HG03565 (cell line): ENCODE measurements around the gene SEL1L3.

Source experiments
- ATAC-seq: cut with Tn5 transposase; IDR thresholded peaks from one replicate; pipeline ENCODE4 v1.9.1; 2021; ENCODE audit warnings: mild to moderate bottlenecking, moderate library complexity; ENCODE audit not compliant: unreplicated experiment

The SEL1L3 gene

GRCh38 chr4:25795566-25796454 is 67.0 kb downstream of the SEL1L3 start:
- no peak for ATAC-seq

GRCh38 chr4:25795091-25795490 is 67.7 kb downstream of the SEL1L3 start:
- ATAC-seq, result no peak

- ATAC-seq, result no peak
Observed at GRCh38 chr4:25792876-25793275, 69.9 kb downstream of the SEL1L3 start.

- ATAC-seq, result no peak
Observed at GRCh38 chr4:25792200-25792791, 70.5 kb downstream of the SEL1L3 start.

GRCh38 chr4:25790024-25790423 is 72.8 kb downstream of the SEL1L3 start:
- no peak for ATAC-seq

GRCh38 chr4:25788703-25789238 is 74.0 kb downstream of the SEL1L3 start:
- no peak for ATAC-seq

GRCh38 chr4:25786497-25787065 is 76.2 kb downstream of the SEL1L3 start:
- ATAC-seq, result no peak

GRCh38 chr4:25783943-25784342 is 78.8 kb downstream of the SEL1L3 start:
- ATAC-seq, result no peak

GRCh38 chr4:25783126-25783525 is 79.7 kb downstream of the SEL1L3 start:
- ATAC-seq, result no peak

GRCh38 chr4:25782482-25782881 is 80.3 kb downstream of the SEL1L3 start:
- ATAC-seq, result no peak

GRCh38 chr4:25779021-25779420 is 83.8 kb downstream of the SEL1L3 start:
- no peak for ATAC-seq

- ATAC-seq, result no peak
Observed at GRCh38 chr4:25776795-25777194, 86.0 kb downstream of the SEL1L3 start.

- no peak for ATAC-seq
Observed at GRCh38 chr4:25775166-25775565, 87.6 kb downstream of the SEL1L3 start.

- ATAC-seq, result no peak
Observed at GRCh38 chr4:25773358-25773757, 89.4 kb downstream of the SEL1L3 start.

GRCh38 chr4:25771672-25772071 is 91.1 kb downstream of the SEL1L3 start:
- no peak for ATAC-seq

- no peak for ATAC-seq
Observed at GRCh38 chr4:25770847-25771246, 91.9 kb downstream of the SEL1L3 start.

- ATAC-seq, result no peak
Observed at GRCh38 chr4:25769251-25769650, 93.5 kb downstream of the SEL1L3 start.

- ATAC-seq, result peak; percentile 54
Observed at GRCh38 chr4:25767877-25768725, 94.7 kb downstream of the SEL1L3 start.

GRCh38 chr4:25760518-25761157 is 102.2 kb downstream of the SEL1L3 start:
- ATAC-seq, result no peak

- no peak for ATAC-seq
Observed at GRCh38 chr4:25760048-25760447, 102.7 kb downstream of the SEL1L3 start.
